Nephron (organoid): Measurements from ENCODE around the gene CCL1.

ENCODE experiments used
- H3K27ac Mint-ChIP-seq, 3 experiments: 2 replicates each; pipeline ENCODE4 v1.8.0; 2020; ENCODE audit warnings: mixed read lengths in 3 of 3, mild to moderate bottlenecking in 2 of 3, moderate library complexity in 1 of 3
- H3K27me3 Mint-ChIP-seq: 2 replicates; pipeline ENCODE4 v1.8.0; 2021; ENCODE audit warnings: low read depth, mild to moderate bottlenecking, moderate library complexity, mixed read lengths
- H3K36me3 Mint-ChIP-seq: 2 replicates; pipeline ENCODE4 v1.8.0; 2020; ENCODE audit warnings: low read depth, mixed read lengths
- H3K4me1 Mint-ChIP-seq: 2 replicates; pipeline ENCODE4 v1.8.0; 2020; ENCODE audit warnings: mixed read lengths
- H3K4me3 Mint-ChIP-seq, 3 experiments: 2 replicates each; pipeline ENCODE4 v1.8.0; 2020; ENCODE audit warnings: mild to moderate bottlenecking in 3 of 3, mixed read lengths in 3 of 3, moderate library complexity in 2 of 3
- H3K9me3 Mint-ChIP-seq: 2 replicates; pipeline ENCODE4 v1.8.0; 2020; ENCODE audit warnings: mixed read lengths
- TF ChIP-seq, protein P1 (sequence below), 3 experiments: fragments of 200-600 bp; sonication (generic); IDR thresholded peaks; one replicate each; pipeline ENCODE4 v1.5.0; 2021; ENCODE audit warnings: antibody characterized with exemption in 3 of 3; ENCODE audit not compliant: unreplicated experiment in 3 of 3

The CCL1 gene

DNA sequence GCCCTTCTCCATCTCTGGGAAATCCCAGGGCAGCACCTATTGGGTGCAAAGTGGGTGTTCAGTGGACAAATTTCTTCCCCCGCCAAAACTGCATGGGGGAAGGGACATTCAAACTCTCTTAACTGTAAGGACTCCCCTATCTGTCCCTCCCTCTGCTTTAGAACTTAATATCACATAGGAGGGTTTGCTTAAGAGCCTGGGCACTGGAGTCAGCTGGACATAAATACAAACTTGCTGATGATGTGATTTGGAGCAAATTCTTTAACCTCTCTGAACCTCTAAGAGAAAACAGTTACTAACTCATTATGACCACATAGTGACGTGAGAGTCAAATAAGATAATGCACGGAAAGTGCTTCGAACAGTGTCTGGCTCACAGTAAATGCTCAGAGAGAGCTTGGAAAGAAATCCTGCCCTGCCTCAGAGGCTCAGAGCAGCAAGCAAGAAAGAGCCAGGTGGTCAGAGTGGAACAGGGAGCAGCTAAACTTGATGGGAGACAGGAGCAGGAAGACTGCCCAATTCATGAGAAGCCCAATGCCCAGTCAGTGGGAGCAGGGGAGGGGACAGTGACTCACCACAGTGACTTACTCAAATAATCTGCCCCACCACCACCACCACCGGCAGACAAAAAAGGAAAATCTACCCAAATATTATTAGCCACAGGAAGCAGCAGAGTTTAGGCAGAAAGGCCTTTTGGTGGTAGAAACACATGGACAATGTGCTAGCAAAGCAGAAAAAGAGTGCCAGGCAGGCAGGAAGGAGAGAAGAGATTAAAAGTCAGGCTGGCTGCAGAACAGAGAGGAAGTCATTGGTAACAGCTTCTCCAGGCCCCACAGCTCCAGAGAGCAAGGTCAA, 23.9 kb upstream of the CCL1 start:
- TF ChIP-seq, protein P1, sequence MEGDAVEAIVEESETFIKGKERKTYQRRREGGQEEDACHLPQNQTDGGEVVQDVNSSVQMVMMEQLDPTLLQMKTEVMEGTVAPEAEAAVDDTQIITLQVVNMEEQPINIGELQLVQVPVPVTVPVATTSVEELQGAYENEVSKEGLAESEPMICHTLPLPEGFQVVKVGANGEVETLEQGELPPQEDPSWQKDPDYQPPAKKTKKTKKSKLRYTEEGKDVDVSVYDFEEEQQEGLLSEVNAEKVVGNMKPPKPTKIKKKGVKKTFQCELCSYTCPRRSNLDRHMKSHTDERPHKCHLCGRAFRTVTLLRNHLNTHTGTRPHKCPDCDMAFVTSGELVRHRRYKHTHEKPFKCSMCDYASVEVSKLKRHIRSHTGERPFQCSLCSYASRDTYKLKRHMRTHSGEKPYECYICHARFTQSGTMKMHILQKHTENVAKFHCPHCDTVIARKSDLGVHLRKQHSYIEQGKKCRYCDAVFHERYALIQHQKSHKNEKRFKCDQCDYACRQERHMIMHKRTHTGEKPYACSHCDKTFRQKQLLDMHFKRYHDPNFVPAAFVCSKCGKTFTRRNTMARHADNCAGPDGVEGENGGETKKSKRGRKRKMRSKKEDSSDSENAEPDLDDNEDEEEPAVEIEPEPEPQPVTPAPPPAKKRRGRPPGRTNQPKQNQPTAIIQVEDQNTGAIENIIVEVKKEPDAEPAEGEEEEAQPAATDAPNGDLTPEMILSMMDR (IDR thresholded peaks at IDR 0.05; ENCODE audit: unreplicated experiment in 3 of 3), result no peak
- Mint-ChIP-seq H3K9me3 (no peaks in the 10 kb centered on the region), H3K4me1 (peaks cover 4% of the 10 kb centered on the region), H3K27me3 (peaks cover 14% of the 10 kb centered on the region), H3K36me3 (no peaks in the 10 kb centered on the region), H3K27ac (peak overlapping the region; percentile 75 to 98 (median 97)), H3K4me3 (peak overlapping the region in 1 of 3 experiments; percentile 18)

DNA sequence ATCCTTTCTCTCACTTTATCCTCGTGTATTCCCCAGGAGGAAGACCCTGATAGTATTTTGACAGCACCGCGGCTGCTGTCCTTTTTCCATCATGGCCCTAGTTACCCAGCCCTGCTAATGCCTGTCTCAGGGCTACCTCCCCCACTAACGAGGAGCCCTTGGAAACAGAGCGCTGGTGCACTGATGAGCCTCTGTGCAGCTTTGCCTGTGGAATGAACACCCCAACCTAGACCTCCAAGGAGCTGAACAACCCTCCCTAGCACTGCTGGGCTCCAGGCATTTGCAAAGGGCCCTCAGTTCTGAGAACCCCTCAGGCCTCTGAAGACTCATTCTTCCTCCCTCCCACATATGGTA, 23.3 kb upstream of the CCL1 start:
- H3K4me3 Mint-ChIP-seq, result no peak overlapping the region
- TF ChIP-seq, protein P1 (IDR thresholded peaks at IDR 0.05; ENCODE audit: unreplicated experiment in 3 of 3), result no peak
- peaks cover 4% of the 10 kb centered on the region for H3K4me1 Mint-ChIP-seq
- peaks cover 14% of the 10 kb centered on the region for H3K27me3 Mint-ChIP-seq
- H3K9me3 Mint-ChIP-seq, result no peaks in the 10 kb centered on the region
- H3K36me3 Mint-ChIP-seq, result no peaks in the 10 kb centered on the region
- peak overlapping the region; percentile 75 to 98 (median 97) for H3K27ac Mint-ChIP-seq

DNA sequence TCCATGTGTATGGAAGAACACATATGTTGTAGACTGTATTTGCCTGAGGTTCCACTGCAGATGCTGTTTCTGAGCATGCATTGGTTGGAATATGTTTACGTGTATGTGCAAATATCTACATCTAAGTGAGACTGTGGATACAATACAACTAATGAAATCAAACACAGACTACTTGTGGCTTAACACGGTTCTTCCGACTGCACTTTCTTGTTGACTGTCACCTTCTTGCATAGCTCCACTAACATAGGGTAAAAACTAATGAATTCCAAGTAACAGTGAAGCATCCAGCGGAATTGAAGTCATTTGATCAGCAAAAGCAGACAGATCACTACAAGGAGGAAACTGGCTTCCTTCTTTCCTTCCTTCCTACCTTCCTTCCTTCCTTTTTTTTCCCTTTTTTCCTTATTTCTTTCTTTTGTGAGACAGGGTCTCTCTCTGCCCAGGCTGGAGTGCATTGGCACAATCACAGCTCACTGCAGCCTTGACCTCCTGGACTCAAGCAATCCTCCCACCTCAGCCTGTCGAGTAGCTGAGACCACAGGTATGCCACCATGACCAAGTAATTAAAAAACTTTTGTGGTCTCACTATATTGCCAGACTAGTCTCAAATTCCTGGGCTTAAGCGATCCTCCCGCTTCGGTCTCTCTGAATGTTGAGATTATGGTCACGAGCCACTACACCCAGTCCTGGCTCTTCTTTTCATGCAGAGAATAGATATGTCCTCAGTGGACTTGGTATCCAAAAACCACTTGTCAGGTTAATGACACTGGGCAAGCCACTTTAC, 22.0 kb upstream of the CCL1 start:
- Mint-ChIP-seq H3K27me3 (peaks cover 2% of the 10 kb centered on the region), H3K9me3 (no peaks in the 10 kb centered on the region), H3K4me1 (peaks cover 4% of the 10 kb centered on the region), H3K36me3 (no peaks in the 10 kb centered on the region), H3K27ac (peak overlapping the region in 2 of 3 experiments; percentile 10 to 77), H3K4me3 (peak overlapping the region in 1 of 3 experiments; percentile 16)
- TF ChIP-seq, protein P1 (IDR thresholded peaks at IDR 0.05; ENCODE audit: unreplicated experiment in 3 of 3), result no peak

DNA sequence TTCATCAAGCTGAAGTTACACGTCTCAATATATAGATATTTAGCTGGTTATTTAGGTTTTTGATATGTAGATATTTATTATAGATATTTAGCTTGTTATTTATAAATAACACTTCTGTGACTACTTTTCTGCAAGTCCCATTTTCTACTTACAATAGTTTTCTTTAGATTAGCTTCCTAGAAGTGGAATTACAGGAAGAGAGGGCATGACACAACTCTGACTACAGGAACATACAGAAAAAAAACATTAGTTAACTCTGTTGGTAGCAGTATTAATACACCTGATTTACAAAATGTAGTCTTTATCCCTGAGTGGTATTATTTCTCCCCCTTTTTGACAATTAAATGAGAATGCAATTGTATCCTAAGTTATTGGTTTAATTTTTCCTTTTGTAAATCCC, 21.2 kb upstream of the CCL1 start:
- Mint-ChIP-seq H3K9me3 (no peaks in the 10 kb centered on the region), H3K27me3 (no peaks in the 10 kb centered on the region), H3K4me3 (no peak overlapping the region), H3K27ac (peak overlapping the region in 1 of 3 experiments; percentile 77), H3K36me3 (no peaks in the 10 kb centered on the region), H3K4me1 (peaks cover 4% of the 10 kb centered on the region)
- TF ChIP-seq, protein P1 (IDR thresholded peaks at IDR 0.05; ENCODE audit: unreplicated experiment in 3 of 3), result no peak

DNA sequence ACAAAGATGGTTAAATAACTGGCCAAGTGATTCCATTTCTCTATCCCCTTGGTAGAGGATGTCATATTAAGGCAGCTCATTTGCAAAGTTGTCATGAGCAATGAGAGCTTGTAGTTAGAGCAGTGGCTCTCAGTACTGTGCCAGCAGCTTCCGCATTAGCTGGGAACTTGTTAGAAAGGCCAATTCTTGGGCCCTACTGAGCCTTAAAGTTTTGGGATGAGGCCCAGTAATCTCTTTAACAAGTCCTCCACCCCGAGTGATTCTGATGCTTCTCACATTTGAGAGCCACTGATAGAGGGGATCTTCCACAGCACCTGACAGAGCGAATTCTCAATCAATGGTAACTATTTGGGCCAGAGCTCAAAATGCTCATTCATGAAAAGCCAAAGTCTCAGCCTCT, 20.2 kb upstream of the CCL1 start:
- Mint-ChIP-seq H3K36me3 (no peaks in the 10 kb centered on the region), H3K27ac (peak overlapping the region; percentile 12 to 82 (median 47)), H3K4me1 (peaks cover 4% of the 10 kb centered on the region), H3K4me3 (no peak overlapping the region), H3K27me3 (no peaks in the 10 kb centered on the region), H3K9me3 (no peaks in the 10 kb centered on the region)
- TF ChIP-seq, protein P1 (IDR thresholded peaks at IDR 0.05; ENCODE audit: unreplicated experiment in 3 of 3), result no peak
